Tibial nerve (tissue), 3 donors: ENCODE results near the gene BCORL1.

Experiments used
- CTCF ChIP-seq, 5 experiments: fragments of 200-600 bp in 3 of 5; fragments of 450-650 bp in 2 of 5; sonication (generic) in 3 of 5; IDR thresholded peaks; one replicate each; pipeline ENCODE4 v1.5.1; 2016 to 2019; ENCODE audit warnings: antibody characterized with exemption in 5 of 5, mild to moderate bottlenecking in 3 of 5, moderate library complexity in 2 of 5
- POLR2A ChIP-seq, 2 donors: fragments of 450-650 bp; IDR thresholded peaks; one replicate each; pipeline ENCODE4 v1.6.1; 2017; ENCODE audit warnings: antibody characterized with exemption in 2 of 2, mild to moderate bottlenecking in 2 of 2, moderate library complexity in 2 of 2

GRCh38 chrX:129933700-129934099 lies 48.7 kb upstream of the BCORL1 start:
- TF ChIP-seq CTCF (IDR thresholded peaks at IDR 0.05) (no peak), POLR2A (IDR thresholded peaks at IDR 0.05) (no peak)
